Measurements from ENCODE around the gene ST6GALNAC3.

The ST6GALNAC3 gene

GRCh38 chr1:76288758-76289483 lies 214.4 kb downstream of the ST6GALNAC3 start:
- DNase-seq (ENCODE audit: low read depth) = no peak

GRCh38 chr1:76289692-76290091 lies 215.1 kb downstream of the ST6GALNAC3 start:
- no peak for DNase-seq (ENCODE audit: low read depth)

- no peak for DNase-seq (ENCODE audit: low read depth)
These were observed 215.7 kb downstream of the ST6GALNAC3 start for GRCh38 chr1:76290271-76290670.

GRCh38 chr1:76291191-76291590 lies 216.6 kb downstream of the ST6GALNAC3 start:
- DNase-seq (ENCODE audit: low read depth) = no peak

GRCh38 chr1:76291737-76292136 lies 217.2 kb downstream of the ST6GALNAC3 start:
- no peak for DNase-seq (ENCODE audit: low read depth)

- no peak for DNase-seq (ENCODE audit: low read depth)
These were observed 218.1 kb downstream of the ST6GALNAC3 start for GRCh38 chr1:76292418-76293184.

GRCh38 chr1:76293831-76294230 lies 219.3 kb downstream of the ST6GALNAC3 start:
- no peak for DNase-seq (ENCODE audit: low read depth)

- DNase-seq (ENCODE audit: low read depth) = no peak
These were observed 220.1 kb downstream of the ST6GALNAC3 start for GRCh38 chr1:76294482-76295194.

GRCh38 chr1:76298399-76298798 lies 223.9 kb downstream of the ST6GALNAC3 start:
- no peak for DNase-seq (ENCODE audit: low read depth)

GRCh38 chr1:76299036-76299435 lies 224.5 kb downstream of the ST6GALNAC3 start:
- no peak for DNase-seq (ENCODE audit: low read depth)

GRCh38 chr1:76300556-76300955 lies 226.0 kb downstream of the ST6GALNAC3 start:
- DNase-seq (ENCODE audit: low read depth) = no peak

GRCh38 chr1:76302711-76303339 lies 228.3 kb downstream of the ST6GALNAC3 start:
- peak; percentile 8 for DNase-seq (ENCODE audit: low read depth)

GRCh38 chr1:76303340-76303717 lies 228.8 kb downstream of the ST6GALNAC3 start:
- no peak for DNase-seq (ENCODE audit: low read depth)

GRCh38 chr1:76313304-76313703 lies 238.8 kb downstream of the ST6GALNAC3 start:
- no peak for DNase-seq (ENCODE audit: low read depth)

- no peak for DNase-seq (ENCODE audit: low read depth)
These were observed 240.2 kb downstream of the ST6GALNAC3 start for GRCh38 chr1:76314730-76315129.

GRCh38 chr1:76317299-76317900 lies 242.9 kb downstream of the ST6GALNAC3 start:
- DNase-seq (ENCODE audit: low read depth) = no peak

- peak; percentile 69 for DNase-seq (ENCODE audit: low read depth)
These were observed 256.6 kb downstream of the ST6GALNAC3 start for GRCh38 chr1:76330991-76331603.

GRCh38 chr1:76335882-76336281 lies 261.3 kb downstream of the ST6GALNAC3 start:
- DNase-seq (ENCODE audit: low read depth) = no peak

GRCh38 chr1:76336931-76337371 lies 262.4 kb downstream of the ST6GALNAC3 start:
- peak; percentile 11 for DNase-seq (ENCODE audit: low read depth)

GRCh38 chr1:76337542-76338219 lies 263.1 kb downstream of the ST6GALNAC3 start:
- no peak for DNase-seq (ENCODE audit: low read depth)

GRCh38 chr1:76340056-76340455 lies 265.5 kb downstream of the ST6GALNAC3 start:
- DNase-seq (ENCODE audit: low read depth) = no peak

Measured in ELR (cell line).